HG02852 (cell line): ENCODE data around the gene XYLT1.

Source experiments
- ATAC-seq: cut with Tn5 transposase; IDR thresholded peaks from one replicate; pipeline ENCODE4 v1.9.1; 2021; ENCODE audit warnings: mild to moderate bottlenecking, moderate library complexity; ENCODE audit not compliant: unreplicated experiment

XYLT1 gene

GRCh38 chr16:17162560-17162959 is 308.2 kb downstream of the XYLT1 start:
- ATAC-seq: no peak

DNA sequence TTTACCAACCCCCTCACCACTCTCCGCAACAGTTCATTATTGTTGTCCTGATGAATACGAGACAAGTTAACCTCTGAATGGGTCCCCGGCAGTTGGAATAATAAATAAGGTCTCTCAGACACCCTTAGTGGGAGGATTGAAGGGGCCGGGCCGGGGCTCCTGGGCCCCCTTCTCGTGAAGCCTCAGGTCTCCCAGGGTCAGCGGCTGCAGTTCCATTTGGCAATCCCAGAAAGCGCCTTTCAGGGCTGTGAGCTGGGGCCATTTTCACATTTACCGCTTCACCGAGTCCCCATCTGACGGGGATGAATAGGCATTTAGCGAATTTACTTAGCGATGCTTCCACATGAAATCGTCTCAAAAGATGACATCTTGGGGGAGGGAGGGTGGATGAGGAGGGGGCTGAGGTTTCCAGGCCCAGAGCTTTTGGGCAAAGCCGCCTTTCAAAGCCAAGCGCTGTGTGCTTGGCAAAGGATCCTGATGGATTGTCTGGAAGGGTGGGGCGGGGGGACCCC is 309.8 kb downstream of the XYLT1 start:
- ATAC-seq: no peak

- no peak for ATAC-seq
These were observed 310.4 kb downstream of the XYLT1 start for GRCh38 chr16:17160285-17160853.

DNA sequence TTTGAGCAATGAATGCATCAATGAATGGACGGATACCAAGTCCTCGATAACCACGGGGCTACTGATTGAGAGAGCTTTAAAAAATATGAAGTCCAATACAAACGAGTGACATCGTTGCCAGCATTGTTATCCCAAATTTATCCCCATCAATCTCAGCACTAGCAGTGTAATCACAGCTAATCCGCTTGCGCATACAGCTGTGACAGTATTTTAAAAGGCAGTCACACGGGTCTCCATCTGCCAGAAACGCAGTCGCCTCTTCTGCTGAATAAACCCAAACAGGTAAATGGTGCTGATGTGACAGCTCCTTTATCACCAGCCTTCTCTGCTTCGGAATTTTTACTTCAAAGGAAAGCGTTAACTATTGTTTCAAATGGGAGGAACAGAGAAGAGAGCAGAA is 311.1 kb downstream of the XYLT1 start:
- no peak for ATAC-seq

- no peak for ATAC-seq
These were observed 314.8 kb downstream of the XYLT1 start for GRCh38 chr16:17155936-17156335.

- ATAC-seq: no peak
These were observed 315.3 kb downstream of the XYLT1 start for GRCh38 chr16:17155485-17155884.

DNA sequence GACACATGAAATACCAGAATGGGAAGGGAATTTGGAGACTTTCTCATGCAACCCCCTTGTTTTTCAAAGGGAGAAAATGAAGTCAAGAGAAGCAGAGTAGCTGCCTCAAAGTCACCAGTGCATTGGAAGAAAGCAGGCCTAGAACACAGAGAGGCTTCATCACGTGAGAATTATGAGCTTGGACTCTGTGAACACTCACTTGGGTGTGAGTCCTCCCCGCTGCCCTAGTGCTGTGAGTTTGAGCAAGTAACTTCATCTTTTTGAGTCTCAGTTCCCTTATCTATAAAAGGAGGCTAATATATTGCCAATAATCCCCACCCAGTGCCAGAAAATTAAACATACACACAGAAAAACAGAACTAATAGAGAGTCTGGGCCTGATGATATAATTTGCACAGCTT is 315.8 kb downstream of the XYLT1 start:
- no peak for ATAC-seq

GRCh38 chr16:17152311-17152710 is 318.4 kb downstream of the XYLT1 start:
- ATAC-seq: no peak

DNA sequence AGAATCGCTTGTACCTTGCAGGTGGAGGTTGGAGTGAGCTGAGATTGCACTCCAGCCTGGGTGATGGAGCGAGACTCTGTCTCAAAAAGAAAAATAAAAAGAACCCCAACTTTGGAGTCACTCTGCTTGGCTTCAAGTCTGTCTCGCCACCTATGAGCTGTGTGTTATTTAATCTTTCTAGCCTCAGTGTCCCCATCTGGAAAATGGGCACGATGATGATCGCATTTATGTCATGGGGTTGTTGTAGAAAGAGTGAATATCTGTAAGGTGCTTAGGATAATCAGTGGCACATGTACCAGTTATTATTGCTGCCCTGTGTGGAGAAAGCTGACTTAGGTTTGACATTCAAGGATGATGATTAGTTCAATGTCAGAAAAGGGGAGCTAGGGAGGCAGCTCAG is 319.4 kb downstream of the XYLT1 start:
- ATAC-seq: no peak

DNA sequence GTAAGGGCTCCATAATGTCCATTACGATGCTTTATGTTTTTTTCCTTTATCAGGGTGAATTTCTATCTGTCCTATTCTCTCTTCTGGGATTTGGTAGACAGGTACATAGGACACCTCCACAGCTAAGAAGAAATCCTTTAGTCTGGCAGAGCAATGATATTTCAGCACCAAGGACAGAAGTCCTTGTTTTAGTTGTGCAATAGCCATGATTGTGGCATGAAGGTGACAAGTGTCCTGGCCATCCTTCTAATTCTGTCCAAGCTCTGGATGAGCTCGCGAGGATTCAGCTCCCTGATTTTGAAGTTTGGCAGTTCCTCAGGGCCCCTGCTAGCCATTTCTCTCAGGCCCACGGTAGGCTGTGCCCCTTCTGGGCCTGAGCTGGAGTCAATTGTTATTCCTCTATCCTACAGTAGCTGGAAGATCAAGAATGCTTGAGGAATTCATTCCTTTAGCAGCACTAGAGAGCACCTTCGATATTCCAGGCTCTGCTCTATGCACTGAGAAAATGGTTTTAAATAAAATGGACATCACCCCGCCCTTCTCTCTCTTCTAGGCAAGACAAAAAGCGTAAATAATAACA is 320.8 kb downstream of the XYLT1 start:
- ATAC-seq: no peak

- no peak for ATAC-seq
These were observed 322.8 kb downstream of the XYLT1 start for GRCh38 chr16:17147942-17148341.

DNA sequence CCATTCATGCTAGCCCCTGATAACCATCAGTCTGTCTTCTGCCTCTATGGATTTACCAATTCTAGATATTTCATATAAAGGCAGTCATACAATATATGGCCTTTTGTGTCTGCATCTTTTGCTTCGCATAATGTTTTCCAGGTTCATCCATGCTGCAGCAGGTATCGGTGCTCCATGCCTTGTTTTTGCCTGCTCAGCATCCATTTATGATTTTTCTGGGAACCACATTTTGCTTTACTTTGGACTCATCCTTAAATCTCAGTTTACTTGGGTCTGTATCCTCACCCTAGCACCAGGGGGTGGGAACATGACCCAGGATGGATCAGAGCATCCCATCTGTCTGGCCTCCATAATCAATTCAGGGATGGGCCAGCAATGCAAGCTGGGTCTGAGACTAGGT is 325.7 kb downstream of the XYLT1 start:
- no peak for ATAC-seq

GRCh38 chr16:17144431-17144830 is 326.3 kb downstream of the XYLT1 start:
- ATAC-seq: no peak

DNA sequence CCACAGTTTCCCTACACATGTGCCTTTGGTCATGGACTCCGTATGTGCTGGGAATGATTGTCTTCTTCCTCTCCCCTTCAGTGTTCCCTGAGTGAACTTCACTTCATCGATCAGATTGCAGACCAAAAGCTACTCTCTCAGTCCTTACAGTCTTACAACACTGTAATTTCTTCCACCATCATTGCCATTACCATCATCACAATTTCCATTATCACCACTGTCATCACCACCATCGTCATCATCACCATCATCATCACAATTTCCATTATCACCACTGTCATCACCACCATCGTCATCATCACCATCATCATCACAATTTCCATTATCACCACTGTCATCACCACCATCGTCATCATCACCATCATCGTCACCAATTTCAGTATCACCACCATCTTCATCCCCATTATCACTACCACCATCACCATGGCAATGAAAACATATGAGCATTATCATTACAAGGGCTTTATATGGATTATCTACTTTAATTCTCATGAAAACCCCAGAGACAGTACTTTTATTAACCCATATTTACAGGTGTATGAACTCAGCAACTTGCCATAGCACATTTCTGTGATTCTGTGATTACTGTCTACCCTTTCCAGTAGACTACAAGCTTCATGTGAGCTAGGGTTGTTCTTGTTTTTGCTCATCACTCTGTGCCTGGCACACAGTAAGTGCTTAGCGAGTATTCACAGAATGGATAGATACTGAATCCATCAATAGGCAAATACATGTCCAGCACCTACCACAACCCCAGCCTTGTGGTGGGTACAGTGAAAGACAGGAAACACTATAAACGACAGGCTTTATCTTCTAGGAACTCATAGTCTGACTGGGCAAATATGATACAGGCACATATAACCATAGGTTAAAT is 327.0 kb downstream of the XYLT1 start:
- ATAC-seq: no peak

DNA sequence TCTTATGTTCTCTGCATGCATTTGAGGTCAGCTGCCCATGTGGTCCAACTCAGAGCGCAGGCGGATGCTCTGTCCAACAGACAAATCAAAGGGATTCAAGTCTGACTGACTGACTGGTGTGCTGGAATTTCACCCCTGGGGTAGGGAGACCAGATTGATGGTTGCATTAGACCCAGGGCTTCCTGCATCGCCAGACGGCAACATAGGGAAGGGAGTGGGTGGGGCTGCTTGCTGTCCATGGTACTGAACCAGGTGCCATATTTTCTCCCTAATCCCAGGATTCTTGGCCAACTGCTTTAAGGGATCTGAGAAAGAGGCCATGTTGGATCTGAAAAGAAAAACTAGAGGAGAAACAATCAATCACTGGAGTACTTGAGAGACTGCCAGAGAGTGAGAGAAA is 332.0 kb downstream of the XYLT1 start:
- ATAC-seq: no peak

DNA sequence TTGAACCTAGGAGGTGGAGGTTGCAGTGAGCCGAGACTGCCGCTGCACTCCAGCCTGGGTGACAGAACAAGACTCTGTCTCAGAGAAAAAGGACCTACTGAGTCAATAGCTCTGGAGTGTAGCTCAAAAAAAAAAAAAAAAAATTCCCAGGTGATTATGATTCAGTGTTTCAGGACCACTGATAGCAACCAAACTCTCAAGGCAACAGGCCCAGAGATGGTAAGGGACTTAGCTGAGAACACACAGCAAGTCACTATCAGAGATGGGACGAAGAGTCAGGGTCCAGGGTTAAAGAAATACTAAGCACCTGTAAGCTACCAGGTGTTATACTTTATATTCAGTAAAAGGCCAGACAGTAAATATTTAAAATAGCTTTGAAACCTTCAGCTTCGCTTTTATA is 335.3 kb downstream of the XYLT1 start:
- no peak for ATAC-seq

GRCh38 chr16:17134586-17134985 is 336.2 kb downstream of the XYLT1 start:
- peak; percentile 85 for ATAC-seq

GRCh38 chr16:17133851-17134250 is 336.9 kb downstream of the XYLT1 start:
- ATAC-seq: no peak

- no peak for ATAC-seq
These were observed 339.4 kb downstream of the XYLT1 start for GRCh38 chr16:17131351-17131750.

GRCh38 chr16:17130733-17131132 is 340.0 kb downstream of the XYLT1 start:
- no peak for ATAC-seq

DNA sequence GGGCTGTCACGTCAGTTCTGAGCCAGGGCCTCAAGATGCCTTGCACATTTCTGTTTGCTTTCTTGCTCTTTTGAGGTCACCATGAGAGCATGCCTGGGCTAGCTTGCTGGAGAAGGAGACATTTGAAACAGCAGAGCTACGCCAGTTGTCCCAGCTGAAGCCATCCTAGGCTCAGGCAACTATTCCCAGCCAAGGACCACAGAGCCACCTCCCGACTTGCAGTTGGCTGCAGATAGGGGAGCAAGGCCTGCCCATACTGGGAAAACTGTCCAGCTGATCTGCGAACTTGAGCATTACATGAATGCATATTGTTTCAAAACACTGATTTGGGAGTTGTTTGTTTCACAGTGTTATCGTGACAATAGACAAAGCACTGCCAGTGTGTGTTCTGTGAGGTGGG is 340.8 kb downstream of the XYLT1 start:
- ATAC-seq: no peak

DNA sequence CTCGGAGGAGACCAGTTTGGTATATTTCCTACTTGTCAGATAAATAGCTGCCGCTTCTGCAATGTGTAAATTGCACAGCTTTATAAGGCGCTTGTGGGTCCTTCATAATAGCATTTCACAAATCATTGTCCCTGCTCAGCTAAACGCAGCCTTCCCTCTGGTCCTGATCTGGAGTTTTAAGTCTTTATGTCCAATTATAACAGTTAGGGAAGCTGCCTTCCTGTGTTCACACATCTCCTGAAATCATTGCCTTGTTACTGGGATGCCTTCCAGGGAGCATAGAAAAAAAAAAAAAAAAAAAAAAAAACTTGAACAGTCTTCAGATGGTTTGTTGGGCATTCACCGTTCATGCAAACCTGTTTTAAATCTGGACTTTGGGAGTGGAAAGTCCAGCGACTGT is 342.0 kb downstream of the XYLT1 start:
- ATAC-seq: no peak
